ENCODE measurements around the gene PPM1F.
"Not testable (repeated sequence)": the region's sequence is repeated elsewhere in the genome, so short reads cannot be mapped to it uniquely, and the experiment has no call there.

PPM1F gene

GRCh38 chr22:21939935-21940334 is 12.7 kb downstream of the PPM1F start:
- DNase-seq = not testable (repeated sequence)

DNA sequence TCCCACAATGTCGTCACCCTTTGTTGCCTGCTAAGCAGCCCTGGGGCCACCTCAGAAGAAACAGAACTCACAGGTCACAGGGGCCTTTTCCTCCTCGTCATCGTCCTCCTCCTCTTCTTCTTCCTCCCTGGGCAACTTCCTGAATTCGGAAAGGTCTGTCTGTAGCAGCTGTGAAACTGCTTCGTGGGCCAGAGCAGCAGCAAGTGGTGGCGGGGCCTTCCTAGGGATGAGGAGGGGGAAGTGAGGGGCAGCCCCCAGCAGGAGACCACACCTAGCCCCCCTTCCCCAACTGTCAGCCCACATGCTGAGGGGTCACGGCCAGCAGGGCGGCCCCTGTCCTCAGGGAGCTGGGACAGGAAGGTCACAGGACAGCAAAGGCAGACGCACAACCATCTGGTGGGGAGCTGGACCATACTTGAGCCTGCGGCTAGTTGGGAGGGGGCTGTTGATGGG is 13.2 kb downstream of the PPM1F start:
- peak; percentile 74 for DNase-seq

DNA sequence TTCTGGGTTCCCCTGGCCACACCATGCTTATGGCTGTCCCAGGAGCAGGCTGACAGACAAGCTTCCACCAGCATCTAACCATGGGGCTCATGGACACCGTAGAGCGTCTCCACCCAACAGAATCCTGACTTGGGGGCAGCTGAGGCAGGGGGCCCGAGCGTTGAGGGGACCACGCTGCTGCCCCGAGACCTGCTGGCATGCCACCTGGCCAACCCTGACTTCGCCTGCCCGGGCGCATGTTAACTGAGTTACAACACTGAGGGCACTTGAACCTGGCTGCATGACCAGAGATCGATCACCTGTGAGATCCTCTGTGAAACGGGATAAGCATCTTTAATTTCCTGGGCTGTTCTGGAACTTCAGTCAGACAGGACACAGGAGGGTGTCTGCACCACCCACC is 13.7 kb downstream of the PPM1F start:
- DNase-seq = no peak

- DNase-seq = peak; percentile 90
Observed at GRCh38 chr22:21938071-21938822, 14.4 kb downstream of the PPM1F start.

- no peak for DNase-seq
Observed at GRCh38 chr22:21937821-21938070, 14.9 kb downstream of the PPM1F start.

GRCh38 chr22:21937041-21937820 is 15.4 kb downstream of the PPM1F start:
- DNase-seq = no peak

GRCh38 chr22:21936151-21936775 is 16.4 kb downstream of the PPM1F start:
- DNase-seq = peak; percentile 93

- no peak for DNase-seq
Observed at GRCh38 chr22:21933910-21934309, 18.7 kb downstream of the PPM1F start.

DNA sequence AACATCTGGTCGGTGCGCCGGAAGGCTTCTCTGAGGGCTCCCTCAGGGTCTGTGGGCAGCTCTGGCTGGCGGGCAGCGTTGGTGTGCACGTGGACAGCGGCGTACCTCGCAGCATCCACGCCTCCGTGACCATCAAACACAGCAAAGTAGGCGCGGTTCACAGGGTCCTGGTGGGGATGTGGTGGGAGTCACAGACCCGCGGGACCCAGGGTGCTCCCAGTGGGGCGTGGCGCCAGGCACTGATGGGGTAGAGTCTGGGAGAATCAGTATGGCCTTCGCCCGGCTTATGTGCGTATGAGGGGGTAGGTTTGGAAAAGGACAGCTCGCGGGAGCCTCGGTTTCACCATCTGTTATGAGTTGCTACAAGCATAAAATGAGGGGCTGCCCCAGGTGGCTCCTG is 19.2 kb downstream of the PPM1F start:
- no peak for DNase-seq

DNA sequence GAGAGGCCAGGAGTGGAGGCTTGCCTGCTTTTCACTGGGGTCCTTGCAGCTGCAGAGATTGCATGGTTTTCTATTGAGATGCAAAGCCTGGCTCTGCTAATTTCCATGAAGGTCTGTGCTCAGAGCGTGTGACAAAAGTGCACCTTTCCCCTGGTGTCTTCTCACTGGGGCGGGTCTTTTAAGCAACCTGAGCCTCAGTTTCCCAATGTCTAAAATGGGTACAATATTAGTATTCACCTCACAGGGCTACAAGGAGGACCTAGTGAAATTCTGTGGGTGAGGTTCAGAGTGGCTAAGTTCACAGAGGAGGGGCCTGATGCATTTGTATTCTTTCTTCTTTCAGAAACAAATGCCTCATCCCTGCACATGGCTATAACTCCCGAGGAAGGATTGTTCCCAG is 20.3 kb downstream of the PPM1F start:
- DNase-seq = no peak

DNA sequence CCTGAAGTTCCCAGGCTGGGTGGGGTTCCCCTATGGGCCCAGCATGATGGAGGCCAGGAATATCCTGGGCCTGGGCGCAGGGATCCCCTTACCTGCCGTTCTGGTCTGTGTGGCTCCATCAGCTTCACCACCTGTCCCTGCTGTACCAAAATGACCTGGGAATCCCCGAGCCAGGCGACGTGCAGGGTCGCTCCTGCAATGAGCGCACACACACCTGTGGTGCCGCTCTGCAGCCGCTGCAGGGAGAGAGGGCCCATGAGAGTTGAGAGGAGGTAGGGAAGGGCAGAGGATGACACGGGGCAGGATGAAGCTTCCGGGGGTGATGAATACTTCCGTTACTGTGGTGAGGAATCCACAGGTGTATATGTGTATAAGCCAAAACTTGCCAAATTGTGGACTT is 21.6 kb downstream of the PPM1F start:
- DNase-seq = no peak

DNA sequence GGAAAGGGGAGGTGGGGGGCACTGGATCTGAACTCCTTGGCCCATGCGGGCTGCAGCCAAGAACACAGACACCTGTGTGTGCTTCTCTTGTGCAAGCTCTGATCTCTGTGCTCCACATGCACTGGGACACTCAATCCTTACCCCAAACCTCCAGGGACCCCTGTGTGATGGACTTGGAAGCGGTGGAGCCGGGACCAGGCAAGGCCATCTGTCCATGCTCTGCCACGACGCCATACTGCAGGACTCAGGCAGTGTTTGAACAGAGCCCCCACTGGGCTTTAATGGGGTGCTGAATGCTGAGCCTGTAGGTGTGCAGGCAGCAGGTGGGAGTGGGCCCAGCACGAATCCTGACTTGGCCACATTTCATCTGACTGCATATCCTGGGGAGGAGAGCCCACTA is 23.4 kb downstream of the PPM1F start:
- no peak for DNase-seq

GRCh38 chr22:21928048-21928447 is 24.6 kb downstream of the PPM1F start:
- DNase-seq = no peak

DNA sequence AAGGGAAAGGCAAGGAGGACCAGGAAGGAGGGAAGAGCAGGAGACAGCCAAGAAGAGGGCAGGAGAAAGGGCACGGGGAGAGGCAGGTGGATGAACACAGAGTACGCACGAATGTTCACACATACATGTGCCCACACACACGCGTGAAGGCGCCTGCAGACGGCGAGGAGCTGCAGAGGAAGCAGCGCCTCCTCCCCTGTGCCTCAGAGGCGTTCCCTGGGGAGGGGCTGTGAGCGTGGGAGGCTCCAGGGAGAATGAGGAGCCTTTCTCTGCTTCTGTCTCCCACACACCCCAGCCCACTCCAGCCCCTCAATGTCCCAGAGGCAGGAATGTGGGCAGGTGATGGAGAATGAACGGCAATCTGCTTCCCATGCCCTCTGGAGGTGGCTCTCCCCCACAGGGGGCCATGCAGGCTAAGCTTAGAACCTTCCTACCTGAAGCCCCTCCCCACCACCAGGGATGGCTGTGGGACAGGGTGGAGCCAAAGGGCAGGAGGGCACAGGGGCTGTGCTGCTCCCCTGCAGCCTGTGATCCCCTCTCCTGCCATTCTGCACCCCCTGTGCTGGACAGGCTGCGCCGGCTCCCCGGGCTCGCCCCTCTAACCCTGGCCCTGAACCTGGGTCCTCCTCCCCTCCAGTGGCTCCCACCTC is 25.3 kb downstream of the PPM1F start:
- no peak for DNase-seq

DNA sequence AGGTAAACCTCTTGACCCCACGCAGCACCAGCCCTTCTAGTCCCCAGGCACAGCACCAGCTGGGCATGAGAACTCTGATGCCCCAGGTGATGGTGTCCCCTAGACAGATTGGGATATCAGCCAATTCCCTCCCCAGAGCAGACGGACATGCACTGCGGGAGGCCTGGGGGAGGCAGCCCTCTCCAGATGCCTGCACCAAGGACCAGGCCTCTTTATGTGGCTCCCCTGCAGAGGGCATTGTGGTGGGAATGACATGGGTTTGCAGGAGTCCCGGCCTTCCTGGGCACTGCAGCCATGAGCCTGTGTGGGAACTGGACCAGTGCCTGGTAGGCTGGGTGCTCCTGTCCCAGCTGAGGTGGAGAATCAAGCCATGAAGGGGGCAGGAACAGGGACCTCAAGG is 25.9 kb downstream of the PPM1F start:
- no peak for DNase-seq

GRCh38 chr22:21923163-21923561 is 29.5 kb downstream of the PPM1F start:
- DNase-seq = no peak

DNA sequence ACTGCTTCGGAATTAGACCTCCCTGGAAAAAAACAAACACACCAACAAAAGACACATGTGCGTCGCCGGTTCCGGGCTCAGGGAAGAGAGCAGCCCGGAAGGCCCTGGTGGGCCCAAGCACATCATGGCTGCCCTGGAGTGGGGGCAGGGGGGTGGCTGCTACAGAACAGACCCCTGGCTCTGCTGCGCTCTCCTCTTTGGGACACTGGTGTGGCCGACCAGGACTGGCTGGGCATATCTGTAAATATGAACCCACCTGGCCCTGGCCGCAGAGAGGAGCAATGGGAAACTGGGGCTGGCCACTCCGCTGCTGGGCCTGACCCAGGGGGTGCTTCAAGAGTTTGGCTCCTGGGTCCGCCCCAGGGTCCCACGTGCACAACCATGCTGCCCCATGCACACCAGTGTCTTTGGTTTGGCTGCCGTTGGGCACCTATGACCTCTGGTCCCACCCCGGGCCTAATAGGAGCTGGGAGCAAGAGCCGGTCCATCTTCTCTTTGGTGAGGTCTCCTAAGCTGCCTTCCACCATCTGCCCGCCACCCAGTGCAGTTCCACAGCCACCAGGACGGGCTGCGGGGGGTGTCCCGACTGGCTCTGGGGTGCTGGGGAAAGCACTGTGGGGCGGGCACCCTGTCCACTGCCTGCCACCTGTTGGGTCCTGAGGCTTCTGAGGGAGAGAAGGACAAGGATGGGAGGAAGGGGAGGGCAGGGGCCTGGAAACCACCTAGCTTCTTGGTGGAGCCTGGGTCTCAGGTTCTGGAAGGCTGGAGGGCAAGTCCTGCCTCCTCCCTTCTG is 30.1 kb downstream of the PPM1F start:
- no peak for DNase-seq

DNA sequence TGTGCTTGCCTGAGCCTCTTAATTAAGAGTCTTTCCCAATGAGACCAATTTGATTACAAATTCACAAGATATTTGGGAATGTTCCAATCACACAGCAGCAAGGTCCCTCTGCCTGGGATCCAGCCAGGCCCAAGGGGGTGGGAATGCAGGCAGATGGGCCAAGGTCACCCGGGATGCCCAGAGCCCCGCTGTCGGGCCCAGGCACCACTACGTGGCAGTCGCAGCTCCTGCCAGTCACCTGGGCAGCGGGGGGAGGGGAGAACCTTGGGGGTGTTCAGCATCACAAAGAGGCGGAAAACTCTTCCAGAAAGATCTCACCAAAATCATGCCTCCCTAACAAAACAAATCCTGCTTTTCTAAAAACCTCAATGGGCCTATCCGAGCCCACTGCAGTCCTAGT is 30.9 kb downstream of the PPM1F start:
- no peak for DNase-seq

DNA sequence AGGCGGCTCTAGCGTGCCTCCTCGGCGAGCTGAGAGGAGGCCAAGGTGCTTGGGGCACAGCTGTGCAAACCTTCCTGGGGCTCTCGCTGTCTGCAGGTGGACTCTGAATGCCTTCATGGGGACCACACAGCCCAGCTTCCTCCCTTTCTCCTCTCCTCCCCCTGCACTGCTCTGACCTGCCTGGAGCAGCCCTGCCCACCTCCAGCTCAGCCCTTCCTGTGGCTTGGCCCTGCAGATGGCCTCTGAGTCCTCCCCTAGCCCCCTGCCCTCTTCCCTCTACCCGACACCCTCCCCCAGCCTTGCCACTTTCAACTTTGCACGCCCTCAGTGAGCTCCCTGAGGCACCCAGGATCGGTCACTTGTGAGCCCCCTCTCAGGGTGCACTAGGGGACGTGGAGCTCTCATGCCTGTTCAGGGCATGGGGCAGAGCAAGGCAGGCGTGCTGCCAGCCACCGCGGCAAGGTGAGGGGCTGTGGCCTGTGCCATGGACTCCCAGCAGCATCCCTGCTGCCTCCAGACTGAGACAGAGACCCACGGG is 31.4 kb downstream of the PPM1F start:
- no peak for DNase-seq

DNA sequence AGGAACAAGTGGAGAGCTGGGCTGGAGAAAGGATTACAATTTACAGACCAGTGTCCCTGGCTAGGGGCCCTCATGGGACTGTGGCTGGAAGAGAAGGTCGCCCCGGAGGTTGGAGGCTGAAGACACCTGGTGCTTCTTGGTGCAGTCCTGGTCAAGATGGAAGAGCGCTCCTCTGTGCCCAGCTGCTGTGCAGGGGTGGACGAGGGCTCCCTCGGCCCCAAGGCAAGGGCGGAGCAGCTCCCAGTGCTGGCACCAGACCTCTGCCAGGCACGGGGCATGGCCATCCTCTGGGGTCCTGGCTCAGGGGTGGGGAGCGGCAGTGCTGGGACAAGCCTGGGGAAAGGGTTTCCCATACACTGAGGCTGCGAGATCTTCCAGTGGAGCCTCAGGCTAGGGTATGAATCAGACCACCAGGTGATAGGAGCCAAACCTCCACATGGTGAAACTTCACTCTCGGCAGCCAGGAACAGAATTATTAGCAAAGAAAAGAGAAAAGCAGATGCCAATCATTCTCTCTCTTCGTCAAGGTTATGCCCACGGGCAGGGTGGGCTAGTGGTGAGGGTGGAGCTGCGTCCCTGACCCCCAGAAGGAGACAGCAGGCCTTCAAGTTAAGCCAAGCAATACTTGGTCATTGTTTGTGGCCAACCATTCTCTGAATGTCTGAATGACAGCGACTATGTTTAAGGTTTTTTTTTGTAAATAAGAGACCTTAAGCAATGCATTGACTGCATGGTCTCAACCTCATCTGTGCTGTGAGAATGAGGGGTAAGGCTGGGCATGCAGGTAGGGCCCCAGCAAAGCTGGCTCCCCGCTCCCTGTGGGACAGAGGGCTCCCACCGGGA is 32.1 kb downstream of the PPM1F start:
- no peak for DNase-seq

- DNase-seq = no peak
Observed at GRCh38 chr22:21919526-21920307, 32.9 kb downstream of the PPM1F start.
